GM19025 (cell line): ENCODE measurements around the gene SH3BP2.

ENCODE experiments used
- ATAC-seq: cut with Tn5 transposase; IDR thresholded peaks from one replicate; pipeline ENCODE4 v1.9.1; 2021; ENCODE audit warnings: mild to moderate bottlenecking, low read depth, moderate library complexity; ENCODE audit not compliant: unreplicated experiment

SH3BP2 gene

DNA sequence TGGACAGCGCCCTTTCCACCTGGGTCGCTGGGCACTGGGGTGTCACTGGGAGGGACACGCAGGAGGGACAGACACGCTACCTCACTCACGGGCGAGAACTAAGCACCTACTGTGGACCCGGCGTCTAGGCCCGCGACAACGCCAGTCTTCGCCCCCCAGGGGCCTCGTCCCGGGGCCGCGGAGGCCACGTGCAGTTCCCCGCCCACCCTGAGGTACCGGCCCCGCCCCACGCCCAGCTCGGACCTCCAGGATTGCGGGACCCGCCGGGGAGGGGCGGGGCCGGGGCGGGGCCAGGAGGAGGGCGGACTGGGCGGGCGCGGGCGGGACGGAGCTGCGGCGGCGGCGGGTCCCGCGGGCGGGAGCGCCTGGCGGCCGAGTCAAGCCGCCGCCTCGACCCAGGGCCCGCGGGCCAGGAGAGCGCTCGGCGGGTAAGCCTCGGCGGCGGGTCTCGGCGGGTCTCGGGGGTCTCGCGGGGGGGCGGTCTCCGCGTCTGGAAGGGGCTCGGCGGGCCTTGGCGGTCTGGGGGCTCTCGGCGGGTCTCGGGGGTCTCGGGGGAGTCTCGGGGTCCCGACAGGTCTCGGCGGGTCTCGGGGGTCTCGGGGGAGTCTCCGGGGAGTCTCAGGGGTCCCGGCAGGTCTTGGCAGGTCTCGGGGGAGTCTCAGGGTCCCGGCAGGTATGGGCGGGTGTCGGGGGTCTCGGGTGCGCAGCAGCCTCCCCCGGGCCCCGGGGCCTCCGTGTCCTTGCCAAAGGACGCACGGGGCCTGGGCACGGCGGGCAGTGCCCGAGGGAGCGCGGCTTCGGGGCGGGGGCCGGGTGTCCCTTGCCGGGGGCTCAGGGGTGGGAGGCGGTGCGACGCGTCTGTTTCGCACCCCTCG, at the start of gene SH3BP2:
Gene SH3BP2, plus strand, starts transcription at position 375 of the 875 bp plus-strand sequence. CDS start 27,533 bp downstream, outside the sequence.
- peak; percentile 52 for ATAC-seq

DNA sequence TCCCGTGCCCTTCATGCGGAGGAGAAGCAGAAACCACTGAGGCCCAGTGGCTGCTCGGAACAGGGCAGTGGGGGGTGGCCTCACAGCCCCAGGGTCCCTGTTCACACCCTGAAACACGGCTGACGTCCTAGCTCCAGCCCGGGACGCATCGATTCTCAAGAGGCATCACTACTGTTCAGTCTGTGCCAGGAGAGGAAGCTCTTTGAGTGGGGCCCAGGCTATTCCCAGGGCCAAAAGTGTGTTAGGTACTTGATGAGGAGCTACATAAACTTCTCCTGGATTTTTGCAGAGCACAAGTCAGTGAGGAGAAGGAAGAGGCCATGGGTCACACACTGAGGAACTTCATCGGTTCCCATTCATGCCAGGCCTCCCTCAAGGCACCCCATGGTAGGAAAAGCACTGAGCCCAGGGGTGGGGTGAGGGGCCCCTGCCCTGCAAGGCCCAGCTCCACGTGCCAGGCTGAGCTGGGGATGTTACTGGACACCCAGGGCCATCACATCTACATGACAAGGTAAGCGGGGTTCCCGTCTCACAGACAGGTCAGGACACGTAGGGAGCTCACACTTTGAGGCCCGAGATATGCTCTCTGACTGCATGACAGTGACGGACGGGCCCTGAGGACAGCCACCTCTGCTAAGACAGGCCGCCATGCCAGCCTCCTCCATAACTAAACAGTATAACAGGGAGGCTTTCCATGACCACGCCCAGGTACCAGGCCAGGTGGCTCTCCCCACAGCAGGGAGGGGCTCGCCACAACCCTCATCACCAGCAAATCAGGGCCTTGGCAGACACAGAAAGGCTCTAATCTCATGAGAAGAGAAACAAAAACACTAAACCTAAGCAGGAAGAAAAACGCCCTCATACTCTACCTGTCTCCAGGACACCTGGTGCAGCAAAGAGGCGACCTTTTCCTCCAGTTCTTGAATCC, 49.1 kb upstream of the SH3BP2 start:
- no peak for ATAC-seq

- no peak for ATAC-seq
Observed at GRCh38 chr4:2744576-2745270, 48.2 kb upstream of the SH3BP2 start.

DNA sequence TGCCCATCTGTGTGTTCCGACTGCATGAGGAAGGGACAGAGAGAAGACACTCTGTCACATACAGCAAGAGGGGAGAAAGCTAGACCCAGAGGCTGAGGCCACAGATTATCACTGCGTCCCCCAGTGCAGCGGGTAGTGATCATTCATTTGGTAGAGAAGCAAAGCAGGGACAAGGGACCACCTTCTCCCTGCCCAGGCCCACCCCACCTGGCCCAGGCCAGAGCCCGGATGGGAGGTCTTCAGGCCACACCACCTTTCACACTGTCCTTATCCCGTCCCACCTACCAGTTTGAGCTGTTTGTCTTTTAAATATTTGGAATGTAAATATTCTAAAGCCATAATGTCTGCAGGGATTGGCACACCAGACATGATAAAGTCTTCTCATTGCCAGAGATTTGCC, 47.4 kb upstream of the SH3BP2 start:
- no peak for ATAC-seq

- peak; percentile 94 for ATAC-seq
Observed at GRCh38 chr4:2745981-2746806, 46.7 kb upstream of the SH3BP2 start.

DNA sequence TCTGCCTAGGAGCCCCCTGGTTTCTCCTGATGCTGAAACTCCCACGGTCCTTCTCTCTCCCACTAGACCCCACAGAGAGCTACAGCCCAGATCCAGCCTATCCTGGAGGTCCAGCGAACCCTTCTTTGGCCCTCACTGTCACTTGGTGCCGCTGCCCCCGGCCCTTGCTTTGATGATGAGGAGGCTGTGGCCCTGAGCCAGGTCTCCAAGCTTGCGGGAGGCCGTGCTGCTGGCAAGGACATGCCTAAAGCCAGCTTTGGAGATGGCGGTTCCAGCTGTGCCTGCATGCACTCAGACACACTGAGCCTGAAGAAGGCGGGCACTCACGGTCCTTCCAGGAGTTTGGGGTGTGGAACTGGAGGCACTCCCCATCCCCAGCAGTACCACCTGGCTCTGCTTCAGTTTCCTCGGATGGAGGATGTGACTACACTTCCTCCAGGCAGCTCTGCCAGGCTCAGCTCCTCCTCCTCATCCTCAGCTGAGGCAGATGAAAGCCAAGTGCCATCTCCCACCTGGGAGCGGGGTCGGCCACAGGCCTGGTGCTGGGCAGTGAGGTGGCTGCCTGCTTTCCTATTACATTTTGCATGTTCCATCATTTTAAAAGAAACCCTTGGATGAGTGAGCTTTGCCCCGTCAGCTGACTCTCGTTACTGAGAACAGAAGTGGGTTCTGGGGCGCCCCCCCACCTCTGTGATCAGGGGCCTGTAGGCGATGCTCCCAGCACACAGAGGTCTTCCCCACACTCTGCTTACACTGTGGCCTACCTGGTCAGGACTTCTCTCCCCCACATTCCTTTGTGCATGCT, 45.8 kb upstream of the SH3BP2 start:
- ATAC-seq, result no peak

DNA sequence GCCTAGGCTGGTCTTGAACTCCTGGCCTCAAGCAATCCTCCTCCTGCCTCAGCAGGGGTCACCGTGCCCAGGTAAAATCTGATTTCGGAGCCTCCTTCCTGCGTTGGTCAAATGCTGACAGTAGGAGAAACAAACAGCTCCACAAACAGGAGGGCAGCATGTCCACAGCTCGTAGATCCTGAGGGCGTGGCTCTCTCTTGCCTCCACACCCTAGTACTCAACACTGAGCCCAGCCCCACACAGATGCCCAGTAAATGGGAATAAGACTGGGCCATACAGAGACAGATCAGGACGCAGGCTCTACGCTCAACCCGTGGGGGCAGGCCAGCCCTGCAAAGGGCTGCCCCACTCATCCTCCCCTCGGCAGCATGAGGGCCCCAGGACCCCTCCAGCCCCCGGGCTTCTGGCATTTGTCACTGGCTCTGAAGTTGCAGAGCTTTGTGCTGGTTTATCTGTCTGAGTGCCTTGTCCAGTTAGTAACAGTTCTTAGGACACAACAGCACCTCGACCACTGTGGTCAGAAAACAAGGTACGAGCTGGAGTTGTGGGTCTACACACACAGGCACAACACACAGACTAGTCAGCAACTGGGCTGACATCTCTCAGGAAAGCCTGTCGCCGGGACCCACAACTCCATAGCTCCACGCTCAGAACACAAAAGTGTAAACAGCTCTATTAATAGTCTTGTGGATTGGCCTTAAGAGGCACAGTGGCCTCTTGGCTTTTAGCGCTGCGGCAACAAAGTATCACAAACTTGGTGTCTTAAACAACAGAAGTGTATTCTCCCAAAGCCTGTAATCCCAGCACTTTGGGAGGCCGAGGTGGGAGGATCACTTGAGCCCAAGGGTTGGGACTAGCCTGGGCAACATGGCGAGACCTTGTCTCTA, 41.9 kb upstream of the SH3BP2 start:
- no peak for ATAC-seq

DNA sequence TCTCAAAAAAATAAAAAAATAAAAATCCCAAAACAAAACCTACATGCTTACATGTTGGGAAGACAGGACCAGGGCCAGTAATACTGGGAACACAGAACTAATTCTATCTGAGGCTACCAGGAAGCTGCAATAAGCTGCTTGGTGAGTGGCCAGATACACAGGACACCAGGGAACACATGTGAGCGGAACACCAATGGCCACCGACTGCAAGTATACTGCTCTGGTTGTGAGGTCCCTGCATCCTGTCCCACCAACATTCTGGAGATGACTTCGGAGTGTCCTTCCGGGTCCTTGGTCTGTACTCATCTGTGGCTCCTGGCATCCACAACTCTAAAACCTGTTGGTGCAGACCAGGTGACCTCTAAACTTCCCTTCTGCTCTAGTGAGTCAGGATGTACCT, 39.4 kb upstream of the SH3BP2 start:
- no peak for ATAC-seq

DNA sequence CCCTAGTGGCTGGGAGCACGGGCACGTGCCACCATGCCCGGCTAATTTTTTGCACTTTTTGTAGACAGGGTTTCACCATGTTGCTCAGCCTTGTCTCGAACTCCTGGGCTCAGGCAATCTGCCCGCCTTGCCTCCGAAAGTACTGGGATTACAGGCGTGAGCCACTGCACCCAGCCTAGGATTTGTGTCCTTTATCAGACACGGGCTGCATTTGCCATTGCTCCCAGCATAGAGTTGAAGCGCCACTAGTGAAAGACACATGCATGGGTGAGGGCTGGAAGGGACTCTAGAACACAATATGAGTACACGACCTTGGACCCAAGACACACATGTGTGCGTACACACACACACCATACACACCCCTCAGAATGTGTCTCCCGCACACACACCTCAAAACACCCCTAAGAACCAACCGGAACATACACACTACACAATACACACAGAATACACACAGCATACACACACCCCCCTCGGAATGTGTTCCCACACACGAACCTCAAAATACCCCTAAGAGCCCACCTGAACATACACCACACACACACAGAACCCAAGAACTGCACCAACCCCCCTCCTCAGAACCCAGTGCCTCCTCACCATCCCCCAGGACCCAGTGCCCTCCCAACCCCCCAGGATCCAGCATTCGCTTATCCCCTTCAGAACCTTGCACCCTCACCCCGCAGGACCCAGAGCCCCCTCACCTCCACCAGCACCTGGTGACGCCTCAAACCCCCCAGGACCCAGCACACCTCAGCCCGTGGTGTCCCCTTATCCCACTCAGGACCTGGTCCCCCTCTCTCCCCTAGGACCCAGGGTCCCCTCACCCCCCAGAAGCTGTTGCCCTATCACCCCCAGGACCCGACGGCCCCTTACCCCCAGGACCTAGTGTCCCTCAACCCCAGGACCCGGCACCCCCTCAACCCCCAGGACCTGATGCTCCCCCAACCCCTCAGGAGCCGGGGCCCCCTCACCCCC, 37.8 kb upstream of the SH3BP2 start:
- no peak for ATAC-seq

DNA sequence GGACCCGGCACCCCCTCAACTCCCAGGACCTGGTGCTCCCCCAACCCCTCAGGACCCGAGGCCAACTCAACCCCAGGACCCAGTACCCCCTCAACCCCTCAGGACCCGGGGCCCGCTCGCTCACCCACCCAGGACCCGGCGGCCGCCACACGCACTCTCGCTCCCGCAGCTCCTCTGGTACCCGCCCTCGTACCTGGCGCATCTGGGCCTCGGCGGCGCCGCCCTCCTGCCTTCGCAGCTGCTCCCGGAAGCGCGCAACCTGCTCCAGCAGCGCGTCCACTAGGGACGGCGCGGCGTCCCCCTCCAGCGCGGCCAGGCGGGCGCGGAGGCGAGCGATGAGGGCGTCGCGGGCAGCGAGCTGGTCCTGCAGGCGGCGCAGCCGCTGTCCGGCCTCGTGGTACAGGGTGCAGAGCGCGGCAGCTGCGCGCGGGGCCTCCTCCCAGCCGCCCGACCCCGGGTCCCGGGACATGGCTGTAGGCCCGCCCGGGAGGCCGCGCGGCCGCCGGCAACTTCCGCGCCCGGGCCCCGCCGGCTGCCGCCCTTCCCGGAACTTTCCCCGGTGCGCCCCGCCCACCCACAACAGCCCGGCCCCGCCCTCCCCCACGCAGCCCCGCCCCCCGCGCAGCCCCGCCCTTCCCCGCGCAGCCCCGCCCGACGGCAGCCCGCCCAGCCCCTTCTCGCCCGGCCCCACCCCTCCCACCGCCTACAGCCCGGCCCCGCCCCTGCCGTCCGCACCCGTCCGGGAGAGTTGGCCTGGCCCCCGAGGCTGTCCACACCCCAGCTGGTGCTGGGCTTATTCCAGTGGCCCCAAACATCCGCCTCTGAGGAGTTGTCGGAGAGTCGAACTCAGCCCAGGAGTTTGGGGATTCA, 36.8 kb upstream of the SH3BP2 start, which contains the start of gene TNIP2:
Gene TNIP2, minus strand, starts transcription at position 516 of the 870 bp plus-strand sequence. Its CDS starts 47 bp downstream, at position 469.
- peak; percentile 68 for ATAC-seq

DNA sequence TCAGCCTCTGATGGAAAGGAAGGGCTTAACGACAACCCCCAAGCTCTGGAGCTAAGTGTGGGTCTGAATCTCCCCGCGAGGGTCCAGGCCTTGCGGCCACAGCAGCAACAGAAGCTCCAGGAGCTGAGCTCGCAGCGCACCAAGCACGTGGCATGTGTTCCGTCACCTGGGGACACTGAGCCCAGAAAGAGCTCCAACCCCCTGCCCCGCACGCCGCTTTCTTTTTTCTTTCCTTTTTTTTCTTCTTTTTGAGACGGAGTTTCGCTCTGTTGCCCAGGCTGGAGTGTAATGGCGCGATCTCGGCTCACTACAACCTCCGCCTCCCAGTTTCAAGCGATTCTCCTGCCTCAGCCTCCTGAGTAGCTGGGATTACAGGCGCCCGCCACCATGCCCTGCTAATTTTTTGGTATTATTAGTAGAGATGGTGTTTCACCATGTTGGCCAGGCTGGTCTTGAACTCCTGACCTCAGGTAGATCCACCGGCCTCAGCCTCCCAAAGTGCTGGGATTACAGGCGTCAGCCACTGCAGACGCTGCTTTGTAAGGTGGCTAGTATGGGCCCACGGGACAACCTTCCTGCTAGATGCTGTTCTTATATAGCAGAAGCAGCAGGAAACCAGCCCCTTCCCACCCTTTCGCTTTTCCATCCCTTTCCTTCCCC, 36.1 kb upstream of the SH3BP2 start:
- ATAC-seq, result no peak

- ATAC-seq, result no peak
Observed at GRCh38 chr4:2757426-2757825, 35.5 kb upstream of the SH3BP2 start.

GRCh38 chr4:2761035-2761923, 31.6 kb upstream of the SH3BP2 start:
- no peak for ATAC-seq

- ATAC-seq, result no peak
Observed at GRCh38 chr4:2762048-2762447, 30.8 kb upstream of the SH3BP2 start.
